ENCODE data around the gene SLC6A17. TPM values are rescaled to one million over a fixed set of nuclear protein-coding genes. Genes with fewer than 3 reads are reported as not detected.

SLC6A17 gene
- total RNA-seq, 1 donor from 2014 or later, result not detected

DNA sequence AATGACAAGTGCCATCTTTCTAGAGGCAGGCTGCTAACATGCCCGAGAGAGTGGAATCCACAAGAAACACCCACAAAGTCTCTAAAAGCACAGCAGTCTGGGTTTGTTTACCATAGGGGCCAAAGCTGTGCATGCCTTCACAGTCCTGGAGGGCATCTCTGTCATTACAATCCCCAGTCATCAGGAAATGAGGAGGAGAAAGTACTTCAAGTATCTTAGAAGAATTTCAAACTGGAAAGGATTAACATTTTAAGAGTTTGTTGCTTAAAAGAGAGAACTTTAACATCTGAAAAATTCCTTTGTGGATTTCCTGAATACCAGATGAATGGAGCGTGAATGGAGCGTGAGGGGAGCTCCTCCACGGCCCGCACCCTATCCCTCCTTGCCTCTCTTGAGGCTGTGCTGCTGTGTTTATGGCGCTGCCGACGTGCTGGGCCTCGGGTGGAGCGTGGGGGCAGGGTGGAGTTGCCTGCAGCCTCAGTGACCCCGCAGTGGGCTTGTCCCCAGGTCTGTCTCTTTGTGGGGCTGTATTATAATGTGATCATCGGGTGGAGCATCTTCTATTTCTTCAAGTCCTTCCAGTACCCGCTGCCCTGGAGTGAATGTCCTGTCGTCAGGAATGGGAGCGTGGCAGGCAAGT lies 23.3 kb downstream of the SLC6A17 start:
- no peak for DNase-seq (ENCODE audit: low spot score)

DNA sequence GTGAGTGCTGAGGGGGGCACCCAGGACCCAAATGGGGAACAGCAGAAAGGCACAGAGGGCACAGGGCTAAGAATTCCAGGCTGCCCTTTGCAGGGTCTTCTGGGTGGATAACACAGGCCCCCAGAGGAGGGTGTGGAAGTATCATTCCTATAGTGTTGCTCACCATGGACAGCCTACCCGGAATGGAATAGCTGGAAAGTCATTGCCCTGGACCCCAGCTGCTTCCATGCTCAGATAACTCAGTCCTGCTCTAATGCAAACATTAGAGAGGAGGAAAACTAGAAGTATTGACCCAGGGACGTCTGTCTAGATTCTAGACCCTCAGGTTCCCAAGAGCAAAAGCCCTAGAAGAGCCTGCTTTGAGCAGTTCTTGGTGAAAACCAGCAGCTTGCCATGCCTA lies 24.7 kb downstream of the SLC6A17 start:
- no peak for DNase-seq (ENCODE audit: low spot score)

DNA sequence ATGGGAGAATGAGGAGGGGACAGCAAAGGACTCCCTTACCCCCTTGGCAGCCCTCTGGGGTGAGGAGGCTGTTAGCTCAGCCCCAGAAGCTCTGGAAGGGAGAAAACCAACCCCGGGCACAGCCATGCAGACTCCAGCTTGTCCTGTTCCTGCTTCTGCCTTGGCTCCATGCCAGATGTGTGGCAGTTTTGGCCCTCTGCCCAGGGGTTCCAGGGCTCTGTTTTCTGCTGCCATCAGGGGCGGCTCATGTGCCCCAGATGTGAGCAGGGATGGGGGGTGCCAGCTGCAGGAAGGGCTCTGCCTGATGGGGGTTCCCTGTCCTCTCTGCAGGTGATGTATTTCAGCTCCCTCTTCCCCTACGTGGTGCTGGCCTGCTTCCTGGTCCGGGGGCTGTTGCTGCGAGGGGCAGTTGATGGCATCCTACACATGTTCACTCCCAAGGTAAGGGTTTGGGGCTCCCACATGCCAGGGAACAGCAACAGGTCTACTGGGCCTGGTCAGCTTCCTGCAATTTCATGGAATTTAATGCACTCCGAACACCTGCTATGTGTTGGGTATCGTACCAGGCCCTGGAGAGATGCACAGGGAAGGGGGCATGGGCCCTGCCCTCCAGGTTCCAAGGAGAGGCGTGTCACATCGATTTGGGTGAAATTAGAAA lies 26.1 kb downstream of the SLC6A17 start:
- DNase-seq (ENCODE audit: low spot score), result no peak

DNA sequence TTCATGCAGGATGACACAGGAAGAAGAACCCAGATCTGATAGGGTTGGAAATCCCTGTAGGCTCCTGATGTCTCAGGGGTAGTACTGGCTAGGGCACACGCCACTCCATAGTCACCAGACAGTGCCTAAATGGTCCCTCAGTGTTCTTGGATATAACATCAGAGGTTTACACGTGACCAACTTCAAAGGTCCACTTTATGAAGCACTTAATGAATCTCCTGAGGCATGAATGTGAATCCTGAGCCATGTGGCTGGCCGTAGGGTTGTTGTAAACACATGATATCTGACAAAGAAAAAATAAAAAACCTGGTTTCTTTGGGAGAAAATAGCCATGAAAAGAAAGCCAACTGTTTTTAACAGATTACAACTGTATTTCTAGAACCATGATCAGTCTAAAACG lies 27.5 kb downstream of the SLC6A17 start:
- no peak for DNase-seq (ENCODE audit: low spot score)

DNA sequence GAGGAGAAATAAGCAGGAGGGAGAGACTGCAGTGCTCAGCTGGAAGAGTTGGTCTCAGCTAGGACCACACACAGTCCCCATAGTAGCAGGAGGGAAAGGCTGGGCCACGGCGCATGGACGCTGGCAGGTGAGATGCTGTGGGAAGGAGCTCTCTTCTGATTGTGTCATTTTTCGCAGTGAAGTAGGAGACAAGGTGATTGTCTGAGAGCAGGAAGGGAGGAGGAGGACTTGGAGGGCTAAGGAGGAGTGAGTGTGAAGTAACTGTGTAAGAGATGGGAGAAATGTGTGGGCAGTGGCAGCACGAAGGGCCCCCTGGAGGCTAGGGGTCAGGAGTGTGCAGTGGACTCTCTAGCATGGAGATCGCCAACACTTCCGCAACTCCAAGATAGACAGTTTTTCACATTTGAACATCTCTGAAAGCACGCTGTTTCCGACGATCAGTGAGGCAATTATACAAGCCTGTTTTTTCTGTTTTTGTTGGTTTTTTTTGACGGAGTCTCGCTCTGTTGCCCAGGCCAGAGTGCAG lies 33.4 kb downstream of the SLC6A17 start:
- DNase-seq (ENCODE audit: low spot score), result no peak

GRCh38 chr1:110184446-110184845 lies 34.2 kb downstream of the SLC6A17 start:
- DNase-seq (ENCODE audit: low spot score), result no peak

GRCh38 chr1:110185181-110185580 lies 34.9 kb downstream of the SLC6A17 start:
- DNase-seq (ENCODE audit: low spot score), result no peak

DNA sequence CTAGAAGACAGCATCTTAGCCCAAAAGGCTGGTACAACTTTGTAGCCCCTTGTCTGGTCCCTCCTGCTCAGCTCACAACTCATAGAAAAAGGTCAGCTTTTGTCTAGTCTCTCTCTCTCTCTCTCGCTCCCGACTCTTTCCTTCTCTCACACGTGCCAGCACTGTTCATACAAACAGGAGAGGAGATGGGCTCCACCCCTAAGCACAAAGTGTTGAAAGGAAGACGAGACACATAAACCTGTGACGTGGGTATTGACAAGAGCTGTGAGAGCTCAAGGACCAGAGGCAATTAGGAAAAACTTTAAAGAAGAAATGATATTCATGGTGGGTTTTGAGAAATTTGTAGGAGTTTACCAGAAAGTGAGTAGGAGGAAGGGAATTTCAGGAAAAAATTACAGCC lies 36.3 kb downstream of the SLC6A17 start:
- DNase-seq (ENCODE audit: low spot score), result no peak

DNA sequence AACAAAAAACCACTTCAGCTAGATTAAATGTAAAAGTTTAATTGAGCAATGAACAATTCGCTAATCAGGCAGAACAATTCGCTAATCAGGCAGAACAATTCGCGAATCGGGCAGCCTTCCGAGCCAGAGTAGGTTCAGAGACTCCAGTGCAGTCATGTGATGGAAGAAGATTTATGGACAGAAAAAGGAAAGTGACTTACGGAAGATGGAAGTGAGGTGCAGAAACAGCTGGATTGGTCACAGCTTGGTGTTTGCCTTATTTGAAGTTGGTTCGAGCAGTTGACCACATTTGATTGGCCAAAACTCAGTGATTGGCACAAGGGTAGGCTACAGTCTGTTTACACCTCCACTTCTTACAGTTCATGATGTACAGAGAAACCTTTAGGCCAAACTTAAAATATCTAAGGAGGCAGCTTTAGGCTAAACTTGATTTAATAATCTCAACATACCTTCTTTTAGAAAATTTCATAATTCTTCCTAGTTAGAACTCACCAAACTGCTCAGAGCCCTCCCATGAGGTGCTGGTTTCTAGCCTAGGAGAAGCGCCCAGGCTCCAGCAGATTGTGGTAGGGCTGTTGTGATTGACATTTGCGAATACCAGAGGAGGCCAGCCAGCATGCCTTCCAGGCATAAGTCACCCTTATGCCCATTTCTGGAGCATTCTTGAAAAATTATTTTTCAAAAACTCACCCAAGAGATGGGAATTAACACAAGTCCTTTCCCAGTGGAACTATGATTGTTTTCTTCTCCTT lies 37.0 kb downstream of the SLC6A17 start:
- DNase-seq (ENCODE audit: low spot score), result no peak

- no peak for DNase-seq (ENCODE audit: low spot score)
Observed at GRCh38 chr1:110188035-110188618, 37.8 kb downstream of the SLC6A17 start.

DNA sequence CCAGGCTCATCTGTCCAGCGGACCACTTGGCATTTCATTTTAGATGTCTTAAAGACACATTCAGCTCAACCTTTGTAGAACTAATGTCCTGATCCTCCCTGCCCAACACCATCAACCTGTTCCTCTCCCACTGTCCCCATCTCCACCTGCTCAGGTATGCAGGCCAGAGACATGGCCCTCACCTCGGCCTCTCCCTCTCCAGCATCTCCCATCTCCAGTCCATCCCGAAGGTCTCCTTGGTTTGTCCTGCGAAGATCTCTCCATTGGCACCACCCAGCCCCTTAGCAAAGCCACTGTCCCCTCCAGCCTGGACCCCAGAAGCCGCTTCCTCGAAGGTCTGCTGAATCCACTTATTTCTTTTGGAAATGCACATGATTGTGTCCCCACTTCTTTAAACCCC lies 38.9 kb downstream of the SLC6A17 start:
- no peak for DNase-seq (ENCODE audit: low spot score)

DNA sequence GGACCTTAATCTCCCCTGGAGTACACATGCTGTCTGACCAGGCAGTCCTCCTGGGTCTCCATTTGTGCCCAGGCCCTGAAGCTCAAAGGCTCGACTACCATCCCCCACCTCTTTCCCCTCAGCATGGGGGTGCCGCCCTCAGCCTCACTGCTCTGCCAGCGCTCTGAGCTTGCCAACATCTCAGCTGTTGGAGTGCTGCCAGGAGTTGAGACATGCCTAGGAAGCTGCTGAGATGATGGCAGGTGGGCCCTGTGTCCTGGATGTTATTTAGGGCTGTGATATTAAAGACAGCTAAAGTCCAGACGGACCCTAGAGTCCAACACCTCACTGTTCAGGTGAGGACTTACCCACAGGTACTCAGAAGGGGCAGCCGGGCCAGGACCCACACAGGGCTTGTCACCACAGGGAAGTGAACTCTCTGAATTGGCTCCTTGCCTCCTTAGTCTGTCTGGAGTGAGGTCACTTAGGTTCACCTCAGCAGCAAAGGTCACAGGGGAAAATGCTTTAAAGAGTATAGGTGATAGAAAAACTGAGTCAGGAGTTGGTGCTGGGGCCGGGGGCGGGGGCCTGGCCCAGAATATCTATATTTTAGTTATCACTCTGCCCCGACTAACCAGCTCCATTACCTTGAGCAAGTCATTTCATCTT lies 40.1 kb downstream of the SLC6A17 start:
- DNase-seq (ENCODE audit: low spot score), result no peak

DNA sequence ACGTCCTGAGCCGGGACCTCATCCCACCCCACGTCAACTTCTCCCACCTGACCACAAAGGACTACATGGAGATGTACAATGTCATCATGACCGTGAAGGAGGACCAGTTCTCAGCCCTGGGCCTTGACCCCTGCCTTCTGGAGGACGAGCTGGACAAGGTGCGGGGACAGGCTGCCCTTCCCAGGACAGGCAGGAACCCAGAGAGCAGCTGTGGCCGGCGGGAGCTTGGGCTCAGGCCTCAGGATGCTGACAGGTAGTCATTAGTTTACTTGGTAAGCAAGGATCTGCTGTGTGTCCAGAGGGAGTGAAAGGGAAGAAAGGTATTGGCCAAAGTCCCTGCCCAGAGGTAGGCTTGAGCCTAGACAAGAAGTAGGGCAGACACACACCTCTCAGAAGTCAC lies 42.2 kb downstream of the SLC6A17 start:
- no peak for DNase-seq (ENCODE audit: low spot score)

DNA sequence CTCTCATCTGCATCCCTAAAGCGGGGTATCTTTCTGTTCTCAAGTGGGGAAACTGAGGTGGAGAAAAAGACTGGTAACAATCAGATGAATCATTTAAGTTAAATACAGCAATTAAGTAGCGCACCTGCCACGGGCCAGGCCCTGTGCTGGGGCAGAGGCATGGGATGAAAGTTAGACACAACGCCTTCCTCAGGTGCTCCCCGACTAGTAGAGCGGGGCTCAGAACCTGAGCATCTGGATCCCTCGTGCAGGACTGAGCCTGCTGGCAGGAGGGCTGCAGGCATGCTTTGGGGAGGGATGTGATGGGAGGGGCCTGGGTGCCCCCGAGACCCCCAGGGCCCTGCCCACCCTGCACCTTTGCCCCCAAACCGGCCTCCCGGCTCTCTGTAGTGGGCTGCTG lies 44.9 kb downstream of the SLC6A17 start:
- no peak for DNase-seq (ENCODE audit: low spot score)

- no peak for DNase-seq (ENCODE audit: low spot score)
Observed at GRCh38 chr1:110196917-110197765, 46.8 kb downstream of the SLC6A17 start.

GRCh38 chr1:110197905-110198629 lies 47.8 kb downstream of the SLC6A17 start:
- no peak for DNase-seq (ENCODE audit: low spot score)

- no peak for DNase-seq (ENCODE audit: low spot score)
Observed at GRCh38 chr1:110198746-110199145, 48.5 kb downstream of the SLC6A17 start.

DNA sequence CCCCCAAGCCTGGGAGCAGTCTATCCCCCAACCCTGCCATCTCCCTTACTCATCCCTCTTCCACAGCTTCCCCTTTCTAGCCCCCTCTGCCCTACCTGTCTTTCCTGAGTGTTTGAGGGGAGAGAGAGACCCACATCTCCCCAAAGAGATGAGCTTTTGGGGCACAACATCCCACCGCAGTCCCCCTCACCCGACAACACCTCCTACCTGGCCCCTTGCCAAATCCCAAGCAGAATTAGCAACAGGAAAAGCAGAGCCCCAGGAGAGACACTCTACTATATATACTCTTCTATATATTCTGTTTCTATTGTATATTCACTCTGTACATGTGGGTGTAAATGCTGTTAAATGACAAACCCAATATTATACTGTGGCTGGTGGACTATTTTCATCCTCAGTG lies 49.9 kb downstream of the SLC6A17 start:
- DNase-seq (ENCODE audit: low spot score), result no peak

GRCh38 chr1:110200666-110201065 lies 50.4 kb downstream of the SLC6A17 start:
- no peak for DNase-seq (ENCODE audit: low spot score)

Measured in mesenteric fat pad (tissue), 1 donor.